Endothelial cell of umbilical vein (primary cell): ENCODE data around the gene RAD9A. TPM values are rescaled to one million over a fixed set of nuclear protein-coding genes. Genes with fewer than 3 reads are reported as not detected.

Experiments
- BruUV-seq: library from RNA; stranded (reverse); fragments of 400-500 nt; replicated peaks from 2 replicates; lab custom pipeline; 2021; lab: Mats Ljungman, UMichigan
- CTCF ChIA-PET: fragments of 300-600, 350-600 bp; sonication (Branson Sonifier 250); formaldehyde crosslinking; loops from one replicate; lab custom pipeline; 2021; ENCODE audit warnings: antibody characterized with exemption, inconsistent platforms; lab: Charles Lee
- POLR2A ChIA-PET: fragments of 300-600, 350-600 bp; sonication (Branson Sonifier 250); formaldehyde crosslinking; loops from one replicate; lab custom pipeline; 2021; ENCODE audit warnings: antibody characterized with exemption, inconsistent platforms; lab: Charles Lee
- DNase-seq: peaks from one replicate; pipeline ENCODE4 v3.0.0-alpha.2; 2011; ENCODE audit warnings: low read depth, low spot score
- FAIRE-seq: peaks from 2 replicates; lab custom pipeline; 2011; peaks lifted over from hg19 to GRCh38; lab: Jason Lieb, UNC
- H2AFZ ChIP-seq: 2 replicates; pipeline ENCODE4 v1.6.0; 2012; ENCODE audit warnings: low read depth, low read length, control low read depth, inconsistent platforms
- H3K27ac ChIP-seq: 2 replicates; pipeline ENCODE4 v1.5.1; 2011; ENCODE audit warnings: low read depth, mild to moderate bottlenecking, control low read depth, low read length, moderate library complexity; ENCODE audit not compliant: insufficient read depth
- H3K27me3 ChIP-seq, 2 experiments: 2 replicates each; pipeline versions ENCODE4 v1.6.0 to v1.6.1; 2011; ENCODE audit warnings: low read length in 2 of 2, mixed read lengths in 1 of 2; ENCODE audit not compliant: control insufficient read depth in 2 of 2, insufficient read depth in 2 of 2
- H3K36me3 ChIP-seq, 2 experiments: 2 replicates in 1 of 2; 3 replicates in 1 of 2; pipeline ENCODE4 v1.5.1; 2011; ENCODE audit warnings: low read length in 2 of 2, mild to moderate bottlenecking in 1 of 2, moderate library complexity in 1 of 2; ENCODE audit not compliant: control insufficient read depth in 2 of 2, insufficient read depth in 2 of 2; ENCODE audit errors: extremely low read depth in 1 of 2
- H3K4me1 ChIP-seq: 3 replicates; pipeline ENCODE4 v1.5.1; 2011; ENCODE audit warnings: mild to moderate bottlenecking, low read length; ENCODE audit not compliant: control insufficient read depth, insufficient read depth; ENCODE audit errors: extremely low read depth
- H3K4me2 ChIP-seq: 2 replicates; pipeline ENCODE4 v1.6.1; 2011; ENCODE audit warnings: low read length, control low read depth, mixed read lengths; ENCODE audit not compliant: insufficient read depth
- H3K4me3 ChIP-seq, 3 experiments: fragments of 200-600 bp in 1 of 3; sonication (generic), shearing (Covaris generic) in 1 of 3; replicated peaks in 1 of 3; 2 replicates each; pipeline ENCODE4 v1.5.1; 2011 to 2016; ENCODE audit warnings: control low read depth in 3 of 3, low read length in 3 of 3, mild to moderate bottlenecking in 2 of 3, inconsistent platforms in 1 of 3, low read depth in 1 of 3, moderate library complexity in 1 of 3; ENCODE audit not compliant: insufficient read depth in 1 of 3
- H3K79me2 ChIP-seq: 2 replicates; pipeline ENCODE4 v1.6.0; 2012; ENCODE audit warnings: low read length, inconsistent platforms; ENCODE audit not compliant: control insufficient read depth, insufficient read depth
- H3K9ac ChIP-seq: replicated peaks from 2 replicates; pipeline ENCODE3; 2011; ENCODE audit warnings: low read length, control low read depth; ENCODE audit not compliant: insufficient read depth; ENCODE audit errors: extremely low read depth
- H3K9me1 ChIP-seq: replicated peaks from 3 replicates; pipeline ENCODE4 v1.6.0; 2011; ENCODE audit warnings: mild to moderate bottlenecking, low read length; ENCODE audit not compliant: control insufficient read depth, insufficient read depth; ENCODE audit errors: extremely low read depth
- H3K9me3 ChIP-seq: replicated peaks from 2 replicates; pipeline ENCODE4 v1.5.1; 2012; ENCODE audit warnings: low read length, inconsistent platforms; ENCODE audit not compliant: control insufficient read depth, insufficient read depth
- H4K20me1 ChIP-seq: replicated peaks from 2 replicates; pipeline ENCODE3; 2011; ENCODE audit warnings: mild to moderate bottlenecking, low read length; ENCODE audit not compliant: control insufficient read depth, insufficient read depth; ENCODE audit errors: extremely low read depth
- CTCF ChIP-seq, 2 donors: IDR thresholded peaks; 1 replicate in 1 of 2; 2 replicates in 1 of 2; pipeline ENCODE4 v1.5.1; 2011; ENCODE audit warnings: low read length in 2 of 2, mild to moderate bottlenecking in 2 of 2, moderate library complexity in 2 of 2, control low read depth in 1 of 2, inconsistent platforms in 1 of 2, low read depth in 1 of 2; ENCODE audit not compliant: insufficient read depth in 1 of 2; ENCODE audit errors: extremely low read depth in 1 of 2
- EZH2 ChIP-seq: IDR thresholded peaks from 2 replicates; pipeline ENCODE4 v1.6.1; 2012; ENCODE audit warnings: borderline replicate concordance, low read depth, mild to moderate bottlenecking, moderate library complexity, low read length, inconsistent platforms; ENCODE audit not compliant: severe bottlenecking
- FOS ChIP-seq: IDR thresholded peaks from 2 replicates; pipeline ENCODE4 v1.6.1; 2011; ENCODE audit warnings: mild to moderate bottlenecking, low read length, moderate library complexity, borderline replicate concordance; ENCODE audit not compliant: insufficient read depth
- GATA2 ChIP-seq: IDR thresholded peaks from 2 replicates; pipeline ENCODE4 v1.7.0; 2011; ENCODE audit warnings: low read depth, mild to moderate bottlenecking, moderate library complexity, mixed read lengths, low read length; ENCODE audit not compliant: insufficient read length, insufficient read depth
- JUN ChIP-seq: IDR thresholded peaks from 2 replicates; pipeline ENCODE4 v1.6.1; 2011; ENCODE audit warnings: borderline replicate concordance, low read depth; ENCODE audit not compliant: insufficient read length, insufficient read depth
- MAX ChIP-seq: IDR thresholded peaks from 2 replicates; pipeline ENCODE4 v1.6.1; 2011; ENCODE audit not compliant: insufficient read depth, insufficient read length
- MYC ChIP-seq: IDR thresholded peaks from one replicate; pipeline ENCODE4 v1.6.1; 2011; ENCODE audit warnings: mild to moderate bottlenecking, low read depth, low read length
- POLR2A ChIP-seq: IDR thresholded peaks from 2 replicates; pipeline ENCODE4 v1.6.1; 2012; ENCODE audit warnings: low read depth, mild to moderate bottlenecking, control low read depth, low read length
- POLR2AphosphoS5 ChIP-seq: IDR thresholded peaks from 2 replicates; pipeline ENCODE4 v1.6.1; 2012; ENCODE audit warnings: low read depth, mild to moderate bottlenecking, control low read depth, low read length, moderate library complexity; ENCODE audit not compliant: insufficient read depth
- dilution Hi-C: fragments of 300-500 bp; cut with MboI; formaldehyde crosslinking; loops from one replicate; pipeline ENCODE4 v1.15.0; 2019; ENCODE audit warnings: low sequenced_read_pairs; ENCODE audit not compliant: extremely low pct_ligation_motif_present
- intact Hi-C: fragments of 100-400 bp; cut with micrococcal nuclease; formaldehyde crosslinking; loops from one replicate; pipeline ENCODE4 v1.10.0; 2022
- polyA plus RNA-seq, 4 experiments: library from polyadenylated mRNA; depleted of rRNA in 3 of 4; stranded (reverse) in 3 of 4; unstranded in 1 of 4; fragments of >200 nt; gene quantifications; 2 replicates each; pipeline versions ENCODE4 v1.2.1 to v1.2.3, GENCODE V29; 2011 to 2012; ENCODE audit warnings: missing spikeins in 1 of 4
- total RNA-seq: library from RNA; stranded (reverse); gene quantifications from 2 replicates; pipeline ENCODE4 v1.2.3, GENCODE V29; 2021

Gene RAD9A
- total and polyA plus RNA-seq, 2 donors (not counting 3 experiments of a cell fraction or from before 2014, with no cell fraction given): 18.4 to 22.2 TPM

- TF ChIP-seq POLR2A (no peak), MYC (no peak), JUN (no peak), POLR2AphosphoS5 (no peak), FOS (no peak), CTCF (IDR thresholded peaks at IDR 0.05; ENCODE audit: extremely low read depth in 1 of 2, insufficient read depth in 1 of 2, low read depth in 1 of 2, low read length in 2 of 2) (no peak), EZH2 (no peak), GATA2 (no peak), MAX (no peak)
- ChIA-PET CTCF (interaction anchor here (0.6 to 3.7 kb wide), 2 partner anchors 10 to 29 kb away, joined by 3 to 22 read pairs; partner anchors contain the start of gene PPP1CA), POLR2A (interaction anchor here (0.6 kb wide), 1 partner anchor 21 kb away, joined by 3 read pairs; no protein-coding TSS in a partner anchor)
- Histone ChIP-seq H3K9me3 (no peaks in the 10 kb centered on the region), H3K4me2 (no peak overlapping the region), H3K4me3 (no peak overlapping the region), H3K27ac (no peak overlapping the region), H3K36me3 (no peaks in the 10 kb centered on the region), H3K27me3 (peaks cover 0 to 13% of the 10 kb centered on the region in 2 experiments), H3K79me2 (no peaks in the 10 kb centered on the region), H3K9ac (no peak overlapping the region), H2AFZ (no peak overlapping the region), H3K4me1 (no peaks in the 10 kb centered on the region), H3K9me1 (no peaks in the 10 kb centered on the region), H4K20me1 (no peaks in the 10 kb centered on the region)
- intact Hi-C loops (no loop called here), dilution Hi-C loops (no loop called here)
- no TSS peak for BruUV-seq
- no peak for FAIRE-seq
- no peak for DNase-seq
These were observed 20.0 kb downstream of the RAD9A start for GRCh38 chr11:67411785-67412152.
